ENCODE results near the gene DHX57. TPM values are rescaled to one million over a fixed set of nuclear protein-coding genes. Genes with fewer than 3 reads are reported as not detected.

The DHX57 gene
- 20.4 and 21.5 TPM in 2 replicates for total RNA-seq

GRCh38 chr2:38875576-38876367 lies at the start of gene DHX57, which contains the start of gene MORN2:
Gene DHX57 (minus strand): TSS chr2:38875934. CDS start chr2:38868405, 7,529 bp downstream.
Gene MORN2 (plus strand): TSS chr2:38875976.
- H3K36me3 Mint-ChIP-seq (ENCODE audit: low read depth) = peaks cover 20% of the 10 kb centered on the region

GRCh38 chr2:38922902-38923301 lies 47.2 kb upstream of the DHX57 start:
- TF ChIP-seq CTCF (IDR thresholded peaks at IDR 0.05) = no peak
- ATAC-seq (ENCODE audit: low read depth) = no peak
- CTCF ChIA-PET = interaction anchor here (2.2 kb wide), 1 partner anchor 25 kb away, joined by 8 read pairs; no protein-coding TSS in a partner anchor
- H3K36me3 Mint-ChIP-seq (ENCODE audit: low read depth) = no peaks in the 10 kb centered on the region
- H3K9me3 Mint-ChIP-seq = no peaks in the 10 kb centered on the region
- intact Hi-C loops (cut with micrococcal nuclease) = no loop called here
- no peak overlapping the region for H3K27ac Mint-ChIP-seq
- H3K27me3 Mint-ChIP-seq = no peaks in the 10 kb centered on the region
- H3K4me3 Mint-ChIP-seq = no peak overlapping the region
- H3K4me1 Mint-ChIP-seq = peaks cover 3% of the 10 kb centered on the region
- POLR2A ChIA-PET = no interaction called here
- no peak for DNase-seq

More at GRCh38 chr2:38875576-38876367, at the start of gene DHX57, which contains the start of gene MORN2:
- no peaks in the 10 kb centered on the region for H3K27me3 Mint-ChIP-seq
- peaks cover 5% of the 10 kb centered on the region for H3K9me3 Mint-ChIP-seq
- ChIA-PET POLR2A (interaction anchor here (2.1 kb wide), 1 partner anchor 125 kb away, joined by 32 read pairs; the partner anchor contains the start of gene SRSF7), CTCF (interaction anchor here (1.5 kb wide), 1 partner anchor 71 kb away, joined by 3 read pairs; no protein-coding TSS in a partner anchor)
- intact Hi-C loops (cut with micrococcal nuclease) = loop anchor here (1.0 to 5.0 kb wide), 5 partner anchors 38 to 498 kb away; partner anchors contain the start of genes ATL2, GEMIN6 and SRSF7
- peak within 1 kb of the TSS; percentile 93 for H3K4me3 Mint-ChIP-seq
- peak within 1 kb of the TSS; percentile 79 for H3K27ac Mint-ChIP-seq
- no peak for TF ChIP-seq CTCF (IDR thresholded peaks at IDR 0.05)
- DNase-seq = peak; percentile 69
- peak; percentile 98 for ATAC-seq (ENCODE audit: low read depth)
- peaks cover 22% of the 10 kb centered on the region for H3K4me1 Mint-ChIP-seq

- DNase-seq (no peak), ATAC-seq (ENCODE audit: low read depth) (no peak)
- intact Hi-C loops (cut with micrococcal nuclease) = no loop called here
- H3K36me3 Mint-ChIP-seq (ENCODE audit: low read depth) = no peaks in the 10 kb centered on the region
- H3K4me1 Mint-ChIP-seq = peaks cover 3% of the 10 kb centered on the region
- TF ChIP-seq CTCF (IDR thresholded peaks at IDR 0.05) = no peak
- H3K4me3 Mint-ChIP-seq = no peak overlapping the region
- POLR2A ChIA-PET = no interaction called here
- no peaks in the 10 kb centered on the region for H3K9me3 Mint-ChIP-seq
- no peaks in the 10 kb centered on the region for H3K27me3 Mint-ChIP-seq
- H3K27ac Mint-ChIP-seq = no peak overlapping the region
- CTCF ChIA-PET = no interaction called here
Measured at GRCh38 chr2:38922389-38922788, 46.7 kb upstream of the DHX57 start.

GRCh38 chr2:38912619-38913018 lies 36.9 kb upstream of the DHX57 start:
- intact Hi-C loops (cut with micrococcal nuclease) = no loop called here
- TF ChIP-seq CTCF (IDR thresholded peaks at IDR 0.05) = no peak
- no peaks in the 10 kb centered on the region for H3K36me3 Mint-ChIP-seq (ENCODE audit: low read depth)
- POLR2A ChIA-PET = no interaction called here
- no peak for DNase-seq
- no peak overlapping the region for H3K4me3 Mint-ChIP-seq
- no peaks in the 10 kb centered on the region for H3K9me3 Mint-ChIP-seq
- no peaks in the 10 kb centered on the region for H3K27me3 Mint-ChIP-seq
- CTCF ChIA-PET = interaction anchor here (1.0 kb wide), 1 partner anchor 35 kb away, joined by 3 read pairs; no protein-coding TSS in a partner anchor
- no peak overlapping the region for H3K27ac Mint-ChIP-seq
- H3K4me1 Mint-ChIP-seq = no peaks in the 10 kb centered on the region
- ATAC-seq (ENCODE audit: low read depth) = no peak

- POLR2A ChIA-PET = no interaction called here
- Mint-ChIP-seq H3K4me3 (no peak overlapping the region), H3K4me1 (no peaks in the 10 kb centered on the region), H3K36me3 (ENCODE audit: low read depth) (no peaks in the 10 kb centered on the region), H3K27me3 (no peaks in the 10 kb centered on the region), H3K27ac (no peak overlapping the region), H3K9me3 (no peaks in the 10 kb centered on the region)
- CTCF ChIA-PET = no interaction called here
- no peak for TF ChIP-seq CTCF (IDR thresholded peaks at IDR 0.05)
- intact Hi-C loops (cut with micrococcal nuclease) = no loop called here
- ATAC-seq (ENCODE audit: low read depth) (no peak), DNase-seq (no peak)
Measured at GRCh38 chr2:38911191-38911590, 35.5 kb upstream of the DHX57 start.

Data from activated B cell treated with CpG ODN at 0.5 μM for 24 hours (primary cell).